HCT116 (cell line): Measurements from ENCODE around the gene SUSD3. TPM values are rescaled to one million over a fixed set of nuclear protein-coding genes. Genes with fewer than 3 reads are reported as not detected.
A peak's percentile ranks its signal among the peaks of the same experiment; 100 is the strongest.

Experiments
- ATAC-seq: fragments of 200-7000 bp; cut with Tn5 transposase; 2 replicates; pipeline ENCODE4 v1.9.1; 2020; ENCODE audit warnings: mild to moderate bottlenecking, moderate library complexity
- BruUV-seq: library from RNA; stranded (reverse); fragments of 400-500 nt; replicated peaks from 2 replicates; lab custom pipeline; 2021; lab: Mats Ljungman, UMichigan
- CTCF ChIA-PET: fragments of 300-600 bp; sonication (Branson Sonifier 250); formaldehyde crosslinking; loops from one replicate; lab custom pipeline; 2021; ENCODE audit warnings: antibody characterized with exemption; lab: Charles Lee
- POLR2A ChIA-PET: fragments of 300-600, 350-600 bp; sonication (Branson Sonifier 250); formaldehyde crosslinking; loops from one replicate; lab custom pipeline; 2021; ENCODE audit warnings: antibody characterized with exemption; lab: Charles Lee
- RAD21 ChIA-PET, 2 experiments: fragments of 300-600 bp; sonication (Branson Sonifier 250); formaldehyde crosslinking; loops; one replicate each; lab custom pipeline; 2023; ENCODE audit warnings: low total read pairs in 2 of 2; ENCODE audit not compliant: uncharacterized antibody in 2 of 2, unreplicated experiment in 2 of 2, low non-redundant PET in 1 of 2; lab: Charles Lee
- DNase-seq: peaks from one replicate; pipeline ENCODE4 v3.0.0-alpha.2; 2010; ENCODE audit warnings: low read depth, low spot score
- H2AFZ ChIP-seq: fragments of 200-600 bp; shearing (Covaris generic), sonication (generic); 2 replicates; pipeline ENCODE4 v1.6.1; 2017; ENCODE audit warnings: low read depth, mixed run types, mixed read lengths, antibody characterized with exemption, low read length; ENCODE audit not compliant: poor library complexity, severe bottlenecking
- H3K27ac ChIP-seq: 2 replicates; pipeline ENCODE4 v1.5.1; 2012; ENCODE audit warnings: low read depth, low read length
- H3K27me3 ChIP-seq: fragments of 200-600 bp; sonication (generic); 2 replicates; pipeline ENCODE4 v1.6.1; 2016; ENCODE audit warnings: mixed run types, low read length, mixed read lengths; ENCODE audit not compliant: insufficient read depth
- H3K36me3 ChIP-seq, 2 experiments: fragments of 200-500 bp in 1 of 2; fragments of 200-600 bp in 1 of 2; sonication (Bioruptor generic) in 1 of 2; sonication (generic) in 1 of 2; 2 replicates each; pipeline versions ENCODE4 v1.5.1 to v1.6.1; 2014 to 2016; ENCODE audit warnings: low read length in 2 of 2, inconsistent platforms in 1 of 2, mixed read lengths in 1 of 2, mixed run types in 1 of 2; ENCODE audit not compliant: insufficient read depth in 2 of 2, control insufficient read depth in 1 of 2
- H3K4me1 ChIP-seq, 2 experiments: fragments of 200-600 bp in 1 of 2; sonication (generic) in 1 of 2; 2 replicates each; pipeline versions ENCODE4 v1.5.1 to v1.6.1; 2012 to 2017; ENCODE audit warnings: low read length in 2 of 2, inconsistent platforms in 1 of 2, mild to moderate bottlenecking in 1 of 2, mixed read lengths in 1 of 2, mixed run types in 1 of 2, moderate library complexity in 1 of 2; ENCODE audit not compliant: insufficient read depth in 2 of 2, control insufficient read depth in 1 of 2
- H3K4me2 ChIP-seq: fragments of 200-600 bp; sonication (generic); 2 replicates; pipeline ENCODE4 v1.6.1; 2017; ENCODE audit warnings: mixed run types, low read length, mixed read lengths
- H3K4me3 ChIP-seq, 2 experiments: fragments of 200-600 bp in 1 of 2; sonication (generic) in 1 of 2; replicated peaks in 1 of 2; 2 replicates each; pipeline ENCODE4 v1.5.1; 2011 to 2016; ENCODE audit warnings: low read length in 2 of 2, control low read depth in 1 of 2, low read depth in 1 of 2, mild to moderate bottlenecking in 1 of 2, mixed read lengths in 1 of 2, mixed run types in 1 of 2
- H3K79me2 ChIP-seq: fragments of 200-600 bp; sonication (generic); 2 replicates; pipeline ENCODE4 v1.6.1; 2017; ENCODE audit warnings: mild to moderate bottlenecking, mixed run types, low read length, moderate library complexity, mixed read lengths; ENCODE audit not compliant: insufficient read depth
- H3K9ac ChIP-seq: fragments of 200-600 bp; sonication (generic); 2 replicates; pipeline ENCODE4 v1.6.1; 2016; ENCODE audit warnings: low read length, mixed read lengths
- H3K9me2 ChIP-seq: fragments of 200-600 bp; sonication (generic), shearing (Covaris generic); 2 replicates; pipeline ENCODE4 v1.6.1; 2017; ENCODE audit warnings: mixed run types, mild to moderate bottlenecking, moderate library complexity; ENCODE audit not compliant: insufficient read depth
- H3K9me3 ChIP-seq, 2 experiments: fragments of 200-500 bp in 1 of 2; fragments of 200-600 bp in 1 of 2; sonication (Bioruptor generic) in 1 of 2; sonication (generic) in 1 of 2; 2 replicates each; pipeline ENCODE4 v1.6.1; 2014 to 2017; ENCODE audit warnings: low read length in 2 of 2, mixed read lengths in 2 of 2, inconsistent platforms in 1 of 2, low read depth in 1 of 2, mild to moderate bottlenecking in 1 of 2, mixed run types in 1 of 2, moderate library complexity in 1 of 2; ENCODE audit not compliant: control insufficient read depth in 1 of 2, insufficient read depth in 1 of 2
- H4K20me1 ChIP-seq: fragments of 200-600 bp; sonication (generic), shearing (Covaris generic); 2 replicates; pipeline ENCODE4 v1.6.1; 2017; ENCODE audit warnings: mixed run types, mild to moderate bottlenecking, moderate library complexity; ENCODE audit not compliant: insufficient read depth
- CBX3 ChIP-seq: IDR thresholded peaks from 2 replicates; pipeline ENCODE4 v1.6.1; 2012; ENCODE audit warnings: low read depth
- CEBPB ChIP-seq: IDR thresholded peaks from 2 replicates; pipeline ENCODE4 v1.6.1; 2012; ENCODE audit warnings: low read depth
- CTCF ChIP-seq, 3 experiments: fragments of 200-600 bp in 1 of 3; sonication (generic) in 1 of 3; IDR thresholded peaks in 2 of 3; conservative IDR thresholded peaks in 1 of 3; 2 replicates each; pipeline ENCODE4 v1.5.1; 2012 to 2017; ENCODE audit warnings: low read depth in 2 of 3, low read length in 2 of 3, antibody characterized with exemption in 1 of 3, borderline replicate concordance in 1 of 3, control low read depth in 1 of 3, mild to moderate bottlenecking in 1 of 3, mixed read lengths in 1 of 3, mixed run types in 1 of 3, moderate library complexity in 1 of 3; ENCODE audit not compliant: insufficient read depth in 1 of 3
- EGR1 ChIP-seq: IDR thresholded peaks from 2 replicates; pipeline ENCODE4 v1.6.1; 2012; ENCODE audit warnings: low read depth
- ELF1 ChIP-seq: IDR thresholded peaks from 2 replicates; pipeline ENCODE4 v1.6.1; 2012; ENCODE audit warnings: low read depth, borderline replicate concordance
- EZH2 ChIP-seq: fragments of 200-600 bp; sonication (generic); IDR thresholded peaks from 2 replicates; pipeline ENCODE4 v1.6.1; 2017; ENCODE audit warnings: antibody characterized with exemption, mixed run types
- FOSL1 ChIP-seq: IDR thresholded peaks from 2 replicates; pipeline ENCODE4 v1.6.1; 2012; ENCODE audit warnings: low read depth
- JUND ChIP-seq: IDR thresholded peaks from 2 replicates; pipeline ENCODE4 v1.6.1; 2012
- MAX ChIP-seq: IDR thresholded peaks from 2 replicates; pipeline ENCODE4 v1.6.1; 2012
- POLR2A ChIP-seq: IDR thresholded peaks from 2 replicates; pipeline ENCODE4 v1.7.0; 2011; ENCODE audit warnings: borderline replicate concordance; ENCODE audit not compliant: insufficient read depth, insufficient read length; ENCODE audit errors: extremely low read depth
- POLR2AphosphoS5 ChIP-seq: IDR thresholded peaks from 2 replicates; pipeline ENCODE4 v1.6.1; 2011; ENCODE audit warnings: mild to moderate bottlenecking, low read depth, low read length, moderate library complexity
- RAD21 ChIP-seq: IDR thresholded peaks from 2 replicates; pipeline ENCODE4 v1.6.1; 2012; ENCODE audit warnings: low read depth, mild to moderate bottlenecking
- SP1 ChIP-seq: IDR thresholded peaks from 2 replicates; pipeline ENCODE4 v1.6.1; 2012; ENCODE audit warnings: low read depth
- SRF ChIP-seq: IDR thresholded peaks from 2 replicates; pipeline ENCODE4 v1.6.1; 2012; ENCODE audit warnings: low read depth
- TCF7L2 ChIP-seq: IDR thresholded peaks from 2 replicates; pipeline ENCODE4 v1.7.0; 2011; ENCODE audit warnings: borderline replicate concordance, inconsistent platforms; ENCODE audit not compliant: insufficient read depth, insufficient read length; ENCODE audit errors: extremely low read depth
- YY1 ChIP-seq: IDR thresholded peaks from 2 replicates; pipeline ENCODE4 v1.6.1; 2011; ENCODE audit warnings: low read length, low read depth, moderate library complexity, mild to moderate bottlenecking; ENCODE audit not compliant: insufficient replicate concordance; ENCODE audit errors: extremely low read depth
- ZBTB33 ChIP-seq: IDR thresholded peaks from 2 replicates; pipeline ENCODE4 v1.6.1; 2011; ENCODE audit warnings: mild to moderate bottlenecking, low read length, moderate library complexity; ENCODE audit not compliant: insufficient replicate concordance; ENCODE audit errors: extremely low read depth
- ZNF274 ChIP-seq: fragments of 200-500 bp; sonication (Bioruptor generic); IDR thresholded peaks from 2 replicates; pipeline ENCODE4 v1.6.1; 2014; ENCODE audit warnings: mild to moderate bottlenecking, low read depth, low read length, inconsistent platforms
- intact Hi-C: fragments of 100-400 bp; cut with micrococcal nuclease; formaldehyde crosslinking; loops from 2 replicates; pipeline ENCODE4 v1.10.0; 2022
- total RNA-seq: library from RNA; stranded (reverse); gene quantifications from one replicate; pipeline ENCODE4 v1.2.1, GENCODE V29; 2021; ENCODE audit not compliant: unreplicated experiment

Gene SUSD3
- total RNA-seq, 1 experiment from 2014 or later = 11.3 TPM

GRCh38 chr9:93071464-93071863 is 13.0 kb downstream of the SUSD3 start:
- no TSS peak for BruUV-seq
- H4K20me1 ChIP-seq = no peaks in the 10 kb centered on the region
- intact Hi-C loops = no loop called here
- CTCF ChIA-PET = no interaction called here
- no peak overlapping the region for H3K4me3 ChIP-seq
- H3K27ac ChIP-seq = no peak overlapping the region
- DNase-seq (peak; percentile 48), ATAC-seq (peak; percentile 92)
- no peak overlapping the region for H3K9ac ChIP-seq
- H3K4me2 ChIP-seq = no peak overlapping the region
- peaks cover 0 to 8% of the 10 kb centered on the region in 2 experiments; a peak in 1 of 4 replicates for H3K4me1 ChIP-seq
- RAD21 ChIA-PET = no interaction called here
- H3K9me3 ChIP-seq = no peaks in the 10 kb centered on the region
- H3K9me2 ChIP-seq = no peaks in the 10 kb centered on the region
- H3K36me3 ChIP-seq = no peaks in the 10 kb centered on the region
- TF ChIP-seq FOSL1 (no peak), ZNF274 (no peak), TCF7L2 (no peak)
- H2AFZ ChIP-seq = no peak overlapping the region
- H3K79me2 ChIP-seq = no peaks in the 10 kb centered on the region
- H3K27me3 ChIP-seq = no peaks in the 10 kb centered on the region
- POLR2A ChIA-PET = no interaction called here

GRCh38 chr9:93072383-93072795 is 13.9 kb downstream of the SUSD3 start:
- ATAC-seq = no peak
- H3K9ac ChIP-seq = no peak overlapping the region
- ChIA-PET RAD21 (no interaction called here), CTCF (no interaction called here), POLR2A (no interaction called here)
- H3K4me1 ChIP-seq = peaks cover 0 to 8% of the 10 kb centered on the region in 2 experiments; a peak in 1 of 4 replicates
- no peaks in the 10 kb centered on the region for H3K79me2 ChIP-seq
- no peak overlapping the region for H3K4me2 ChIP-seq
- H3K27ac ChIP-seq = no peak overlapping the region; the same call in 1 of the 2 replicates
- no peak overlapping the region for H3K4me3 ChIP-seq
- no peaks in the 10 kb centered on the region for H3K9me2 ChIP-seq
- no peak overlapping the region for H2AFZ ChIP-seq
- no peaks in the 10 kb centered on the region for H3K9me3 ChIP-seq
- H3K36me3 ChIP-seq = no peaks in the 10 kb centered on the region
- no peaks in the 10 kb centered on the region for H3K27me3 ChIP-seq
- H4K20me1 ChIP-seq = no peaks in the 10 kb centered on the region
- no peak for TF ChIP-seq POLR2A
- TF ChIP-seq ZBTB33 = no peak
- TF ChIP-seq YY1 = no peak
- TF ChIP-seq ELF1 = no peak
- no peak for TF ChIP-seq MAX
- TF ChIP-seq CEBPB = no peak
- TF ChIP-seq CTCF (IDR thresholded peaks at IDR 0.05 in 2 of 3, conservative IDR thresholded peaks at IDR 0.05 in 1 of 3; ENCODE audit: borderline replicate concordance in 1 of 3, insufficient read depth in 1 of 3, low read depth in 2 of 3, low read length in 2 of 3) = no peak
- no peak for TF ChIP-seq EZH2
- no peak for TF ChIP-seq SRF
- TF ChIP-seq SP1 = no peak
- TF ChIP-seq EGR1 = no peak
- no peak for TF ChIP-seq ZNF274
- TF ChIP-seq CBX3 = no peak
- no peak for TF ChIP-seq TCF7L2
- TF ChIP-seq POLR2AphosphoS5 = no peak
- TF ChIP-seq JUND = no peak
- no peak for TF ChIP-seq RAD21
- TF ChIP-seq, all 23 proteins: peak for 0
- intact Hi-C loops = no loop called here
- BruUV-seq = no TSS peak
- no peak for DNase-seq
